ENCODE data around the gene PSMD13.
"Not testable (repeated sequence)": the region's sequence is repeated elsewhere in the genome, so short reads cannot be mapped to it uniquely, and the experiment has no call there.

Gene PSMD13

GRCh38 chr11:285894-286220 is 49.1 kb downstream of the PSMD13 start:
- DNase-seq (ENCODE audit: low read depth in 2 of 3, low spot score in 1 of 3) = no peak

DNA sequence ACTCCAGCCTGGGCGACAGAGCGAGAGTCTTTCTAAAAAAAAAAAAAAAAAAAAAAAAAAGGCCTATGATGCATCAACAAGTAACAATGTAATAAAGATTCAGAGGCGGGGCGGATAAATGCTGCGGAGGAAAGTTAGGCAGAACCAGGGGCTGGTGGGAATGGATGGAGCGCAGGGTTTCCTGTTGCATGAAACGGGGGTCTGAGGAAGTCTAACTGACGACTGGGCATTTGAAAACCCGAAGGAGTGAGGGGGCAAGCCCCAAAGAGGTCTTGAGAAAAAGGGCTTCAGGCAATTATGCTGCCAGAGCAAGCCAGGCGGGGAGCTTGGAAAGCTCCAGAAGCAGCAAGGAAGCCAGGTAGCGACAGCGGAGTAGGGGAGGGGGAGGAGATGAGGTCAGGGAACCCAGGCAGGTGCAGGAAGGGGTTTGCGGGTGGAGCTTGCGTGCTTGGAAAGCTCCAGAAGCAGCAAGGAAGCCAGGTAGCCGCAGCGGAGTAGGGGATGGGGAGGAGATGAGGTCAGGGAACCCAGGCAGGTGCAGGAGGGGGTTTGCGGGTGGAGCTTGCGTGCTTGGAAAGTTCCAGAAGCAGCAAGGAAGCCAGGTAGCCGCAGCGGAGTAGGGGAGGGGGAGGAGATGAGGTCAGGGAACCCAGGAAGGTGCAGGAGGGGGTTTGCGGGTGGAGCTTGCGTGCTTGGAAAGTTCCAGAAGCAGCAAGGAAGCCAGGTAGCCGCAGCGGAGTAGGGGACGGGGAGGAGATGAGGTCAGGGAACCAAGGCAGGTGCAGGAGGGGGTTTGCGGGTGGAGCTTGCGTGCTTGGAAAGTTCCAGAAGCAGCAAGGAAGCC is 50.4 kb downstream of the PSMD13 start:
- not testable (repeated sequence) for DNase-seq (ENCODE audit: low read depth in 2 of 3, low spot score in 1 of 3)

DNA sequence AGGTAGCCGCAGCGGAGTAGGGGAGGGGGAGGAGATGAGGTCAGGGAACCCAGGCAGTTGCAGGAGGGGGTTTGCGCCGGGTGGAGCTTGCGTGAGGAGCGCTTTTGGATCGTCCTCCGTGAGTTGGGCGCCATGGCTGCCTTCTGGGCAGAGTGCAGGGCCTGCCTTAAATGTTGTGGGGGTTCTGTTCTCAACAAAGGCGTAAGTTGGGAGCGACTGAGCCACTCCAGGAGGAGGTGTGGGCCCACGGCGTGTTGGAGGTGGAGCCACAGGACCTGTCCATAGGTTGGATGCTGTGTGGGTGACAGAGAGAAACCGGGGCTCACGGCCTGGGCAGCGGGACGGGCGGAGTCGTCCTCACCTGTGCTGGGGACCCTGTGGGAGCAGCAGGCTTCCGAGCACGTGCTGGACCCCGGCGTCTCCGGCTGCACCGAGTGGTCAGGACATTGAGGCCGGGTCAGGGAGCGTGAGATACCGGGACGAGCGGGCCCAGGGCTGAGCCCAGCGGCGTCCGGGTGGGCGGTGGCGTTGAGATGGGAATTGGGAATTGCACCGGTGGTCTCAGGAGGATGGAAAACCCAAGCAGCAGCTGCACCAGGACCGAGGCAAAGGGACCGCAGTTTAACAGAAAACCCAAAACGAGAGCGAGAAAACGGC is 51.2 kb downstream of the PSMD13 start:
- DNase-seq (ENCODE audit: low read depth in 2 of 3, low spot score in 1 of 3) = no peak

GRCh38 chr11:288478-289397 is 52.0 kb downstream of the PSMD13 start, which contains the start of gene PGGHG:
Gene PGGHG (plus strand): TSS chr11:289126. CDS start chr11:289817, 691 bp downstream.
- no peak for DNase-seq (ENCODE audit: low read depth in 2 of 3, low spot score in 1 of 3)

DNA sequence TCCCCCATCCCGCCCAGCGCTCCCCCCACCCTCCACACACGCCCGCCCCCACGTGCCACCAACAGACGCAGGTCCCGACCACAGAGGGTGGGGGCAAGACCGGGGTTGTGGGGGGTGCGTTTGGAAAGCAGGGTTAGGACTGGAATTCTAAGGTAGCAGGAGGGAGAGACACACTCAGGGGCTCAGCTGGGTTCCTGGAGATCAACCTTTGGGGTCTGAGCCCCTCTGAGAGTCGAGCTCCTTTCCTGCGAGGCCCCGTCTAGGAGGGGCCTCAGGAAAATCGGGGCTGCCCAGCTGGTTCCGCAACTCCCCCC is 52.6 kb downstream of the PSMD13 start:
- DNase-seq (ENCODE audit: low read depth in 2 of 3, low spot score in 1 of 3) = no peak

DNA sequence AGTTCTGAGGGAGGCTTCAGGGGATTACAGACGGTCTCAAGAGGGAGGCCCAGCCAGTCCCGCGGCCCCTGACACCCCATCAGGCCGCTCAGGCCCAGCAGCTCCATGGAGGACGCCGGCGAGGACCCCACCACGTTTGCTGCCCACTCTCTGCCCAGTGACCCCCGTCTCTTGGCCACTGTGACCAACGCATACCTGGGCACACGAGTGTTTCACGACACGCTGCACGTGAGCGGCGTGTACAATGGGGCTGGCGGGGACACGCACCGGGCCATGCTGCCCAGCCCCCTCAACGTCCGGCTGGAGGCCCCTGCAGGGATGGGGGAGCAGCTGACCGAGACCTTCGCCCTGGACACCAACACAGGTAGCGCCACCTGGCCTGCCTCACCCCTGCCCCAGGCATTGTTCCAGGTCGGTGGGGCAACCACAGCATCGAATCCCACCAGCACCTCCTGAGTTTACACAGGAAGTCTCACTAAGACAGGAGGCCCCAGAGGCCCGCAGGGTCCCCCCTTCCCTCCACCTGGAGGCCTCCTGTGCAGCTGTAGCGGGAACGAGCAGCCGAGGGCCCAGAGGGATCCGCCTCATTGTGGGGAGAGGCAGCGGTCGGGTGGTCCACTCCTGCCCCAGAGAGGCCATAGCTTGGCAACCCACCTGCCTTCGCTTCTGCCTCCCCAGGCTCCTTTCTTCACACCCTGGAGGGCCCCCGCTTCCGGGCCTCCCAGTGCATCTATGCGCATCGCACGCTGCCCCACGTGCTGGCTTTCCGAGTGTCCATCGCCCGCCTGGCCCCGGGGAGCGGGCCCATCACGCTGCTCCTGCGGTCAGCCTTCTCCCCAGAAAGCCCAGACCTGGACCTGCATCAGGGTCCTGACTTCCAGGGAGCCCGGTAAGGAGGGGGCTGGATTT is 53.2 kb downstream of the PSMD13 start:
- no peak for DNase-seq (ENCODE audit: low read depth in 2 of 3, low spot score in 1 of 3)

GRCh38 chr11:290621-291231 is 54.0 kb downstream of the PSMD13 start:
- DNase-seq (ENCODE audit: low read depth in 2 of 3, low spot score in 1 of 3) = no peak

DNA sequence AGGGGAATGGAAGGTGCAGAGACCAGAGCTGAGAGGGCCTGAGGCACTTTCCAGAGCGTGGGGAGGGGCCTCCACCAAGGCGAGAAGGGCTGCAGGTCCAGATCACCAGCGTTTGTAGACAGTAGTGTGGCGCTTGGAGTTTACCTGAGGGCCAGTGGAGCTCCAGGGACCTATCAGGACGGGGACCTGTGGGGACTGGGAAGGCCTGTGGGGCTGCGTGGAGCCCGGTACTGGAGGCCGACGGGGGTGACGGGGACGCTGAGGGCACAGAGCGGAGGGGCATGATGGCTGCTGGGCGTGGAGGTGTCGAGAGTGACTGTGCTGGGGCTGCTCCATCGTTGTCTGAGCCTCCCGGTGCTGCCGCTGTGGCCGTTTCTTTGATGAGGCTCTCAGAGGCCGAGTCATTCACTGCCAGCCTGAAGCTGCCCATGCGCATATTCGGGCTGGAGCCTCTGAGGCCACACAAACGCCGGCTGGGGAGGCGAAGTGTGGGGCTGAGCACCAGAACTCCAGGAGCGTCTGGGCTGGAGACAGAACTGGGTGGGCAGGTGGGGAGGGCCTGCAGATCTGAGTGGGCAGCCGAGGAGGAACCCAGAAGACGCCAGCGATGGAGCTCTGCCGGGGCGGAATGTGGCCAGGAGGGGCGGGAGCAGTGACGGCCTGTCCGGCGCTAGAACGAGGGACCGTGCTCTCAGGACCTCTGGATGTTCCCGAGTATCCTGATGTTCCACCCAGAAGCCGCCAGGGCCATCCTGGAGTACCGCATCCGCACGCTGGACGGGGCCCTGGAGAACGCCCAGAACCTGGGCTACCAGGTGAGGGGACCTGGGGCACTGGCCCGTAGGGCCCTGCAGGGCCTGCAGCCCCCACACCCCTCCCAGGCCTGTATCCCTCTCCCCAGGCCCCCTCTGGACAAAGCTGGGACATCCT is 54.8 kb downstream of the PSMD13 start:
- DNase-seq (ENCODE audit: low read depth in 2 of 3, low spot score in 1 of 3) = no peak

- DNase-seq (ENCODE audit: low read depth in 2 of 3, low spot score in 1 of 3) = no peak
Measured at GRCh38 chr11:292211-293121, 55.7 kb downstream of the PSMD13 start.

DNA sequence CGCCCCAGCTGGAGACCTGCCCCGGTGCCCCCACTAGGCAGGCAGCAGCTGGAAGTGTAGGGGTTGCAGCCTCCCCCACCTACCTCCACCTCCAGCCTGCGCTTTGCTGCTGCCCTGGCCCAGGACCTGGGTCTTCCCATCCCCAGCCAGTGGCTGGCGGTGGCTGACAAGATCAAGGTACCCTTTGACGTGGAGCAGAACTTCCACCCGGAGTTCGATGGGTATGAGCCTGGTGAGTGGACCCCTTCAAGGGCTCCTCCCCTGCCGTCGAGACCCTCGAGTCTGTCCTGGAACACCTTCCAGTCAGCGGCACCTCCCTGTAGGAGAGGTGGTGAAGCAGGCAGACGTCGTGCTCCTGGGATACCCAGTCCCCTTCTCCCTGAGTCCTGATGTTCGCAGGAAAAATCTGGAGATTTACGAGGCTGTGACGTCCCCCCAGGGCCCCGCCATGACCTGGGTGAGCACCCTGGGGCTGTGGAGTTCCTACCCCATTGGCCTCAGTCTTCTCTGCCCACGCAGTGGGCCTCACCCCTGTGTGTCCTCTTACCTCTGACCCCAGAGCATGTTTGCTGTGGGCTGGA is 56.6 kb downstream of the PSMD13 start:
- DNase-seq (ENCODE audit: low read depth in 2 of 3, low spot score in 1 of 3) = no peak

DNA sequence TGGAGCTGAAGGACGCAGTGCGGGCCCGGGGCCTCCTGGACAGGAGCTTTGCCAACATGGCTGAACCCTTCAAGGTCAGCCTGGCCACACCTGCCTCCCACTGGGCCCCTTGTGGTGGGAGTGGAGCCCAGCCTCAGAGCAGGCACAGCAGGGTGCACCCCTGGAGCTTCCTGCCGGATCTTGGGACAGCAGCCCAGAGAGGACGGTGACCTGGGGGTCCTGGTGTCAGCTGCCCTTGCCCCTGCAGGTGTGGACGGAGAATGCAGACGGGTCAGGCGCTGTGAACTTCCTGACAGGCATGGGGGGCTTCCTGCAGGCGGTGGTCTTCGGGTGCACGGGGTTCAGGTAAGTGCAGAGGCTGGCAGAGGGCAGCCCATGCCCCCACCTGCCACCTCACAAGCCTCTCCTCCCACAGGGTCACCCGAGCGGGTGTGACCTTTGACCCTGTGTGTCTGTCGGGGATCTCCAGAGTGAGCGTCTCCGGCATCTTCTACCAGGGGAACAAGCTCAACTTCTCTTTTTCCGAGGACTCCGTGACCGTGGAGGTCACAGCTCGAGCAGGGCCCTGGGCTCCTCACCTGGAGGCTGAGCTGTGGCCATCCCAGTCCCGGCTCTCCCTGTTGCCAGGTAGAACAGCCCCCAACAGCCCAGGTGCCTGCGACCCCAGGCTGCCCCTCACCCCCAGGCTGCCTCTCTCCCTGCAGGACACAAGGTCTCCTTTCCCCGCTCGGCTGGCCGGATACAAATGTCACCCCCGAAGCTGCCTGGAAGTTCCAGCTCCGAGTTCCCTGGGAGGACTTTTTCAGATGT is 57.3 kb downstream of the PSMD13 start:
- DNase-seq (ENCODE audit: low read depth in 2 of 3, low spot score in 1 of 3) = no peak

DNA sequence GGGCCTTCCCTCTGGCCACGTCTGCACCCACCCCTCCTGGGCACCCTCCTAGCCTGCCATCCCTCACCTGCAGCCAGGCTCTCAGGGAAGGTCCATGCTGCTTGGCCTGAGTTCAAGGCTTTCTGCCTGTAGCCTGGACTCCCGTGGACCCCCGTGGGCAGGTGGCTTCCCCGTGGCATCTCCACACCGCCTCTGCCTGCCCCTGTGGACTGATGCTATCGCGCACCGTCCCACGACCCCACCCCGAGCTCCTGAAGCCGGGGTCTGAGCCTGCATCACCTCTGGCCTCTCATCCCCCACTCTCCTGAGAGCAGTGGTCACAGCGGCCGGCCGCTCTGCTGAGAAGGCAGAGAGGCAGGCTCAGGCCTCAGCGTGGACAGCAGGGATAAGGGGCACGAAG is 58.0 kb downstream of the PSMD13 start:
- no peak for DNase-seq (ENCODE audit: low read depth in 2 of 3, low spot score in 1 of 3)

GRCh38 chr11:295351-296170 is 58.8 kb downstream of the PSMD13 start:
- no peak for DNase-seq (ENCODE audit: low read depth in 2 of 3, low spot score in 1 of 3)

GRCh38 chr11:296171-297050 is 59.6 kb downstream of the PSMD13 start:
- DNase-seq (ENCODE audit: low read depth in 2 of 3, low spot score in 1 of 3) = no peak

DNA sequence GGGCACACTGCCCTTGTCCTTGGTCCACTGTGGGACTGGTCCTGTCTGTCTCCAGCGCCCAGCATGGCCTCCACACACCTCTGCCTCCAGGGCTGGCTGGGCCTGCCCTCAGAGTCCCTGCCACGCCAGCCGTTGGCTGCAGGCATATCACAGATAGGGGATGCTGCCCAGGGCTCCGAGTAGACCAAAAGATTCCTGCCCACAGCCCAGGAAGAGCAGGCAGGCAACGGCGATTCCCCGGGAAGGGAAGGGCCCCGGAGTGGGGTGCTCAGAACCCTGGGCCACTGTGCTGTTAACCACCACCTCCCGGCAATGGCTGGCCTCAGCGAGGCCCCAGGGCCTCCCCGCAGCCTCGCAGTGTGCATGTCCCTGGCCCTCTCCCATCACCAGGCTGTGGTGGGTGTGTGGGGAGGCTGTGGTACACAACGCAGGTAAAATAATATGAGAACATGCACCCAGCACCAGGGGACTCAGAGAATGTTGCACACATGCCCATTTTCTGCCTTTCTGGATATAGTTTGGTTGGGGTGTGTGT is 60.3 kb downstream of the PSMD13 start:
- no peak for DNase-seq (ENCODE audit: low read depth in 2 of 3, low spot score in 1 of 3)
